Brain microvascular endothelial cell (primary cell): ENCODE results near the gene ITIH3.

Experiments
- DNase-seq: peaks from one replicate; pipeline ENCODE4 v3.0.0-alpha.2; 2020
- H3K27ac ChIP-seq: fragments of 250-450 bp; sonication (Bioruptor Pico); 2 replicates; pipeline ENCODE4 v1.5.1; 2020; ENCODE audit warnings: mild to moderate bottlenecking, moderate library complexity
- H3K27me3 ChIP-seq: fragments of 250-450 bp; sonication (Bioruptor Pico); replicated peaks from 2 replicates; pipeline ENCODE4 v1.5.1; 2020; ENCODE audit warnings: mild to moderate bottlenecking
- H3K36me3 ChIP-seq: fragments of 250-450 bp; sonication (Bioruptor Pico); replicated peaks from 2 replicates; pipeline ENCODE4 v1.5.1; 2020; ENCODE audit warnings: mild to moderate bottlenecking
- H3K4me3 ChIP-seq: 2 replicates; pipeline ENCODE4 v1.5.1; 2011; ENCODE audit warnings: low read depth, mild to moderate bottlenecking, control low read depth, low read length, moderate library complexity
- in situ Hi-C: cut with HindIII; loops from 2 replicates; pipeline ENCODE4 v1.10.0; 2017; ENCODE audit warnings: low sequenced_read_pairs, low pct_ligation_motif_present
- TF ChIP-seq, protein P1 (sequence below): IDR thresholded peaks from 2 replicates; pipeline ENCODE4 v1.5.1; 2011; ENCODE audit warnings: low read depth, mild to moderate bottlenecking, moderate library complexity, low read length, control low read depth, inconsistent platforms; ENCODE audit errors: missing control alignments

ITIH3 gene

GRCh38 chr3:52839268-52839575, 44.6 kb downstream of the ITIH3 start:
- Histone ChIP-seq H3K4me3 (no peak overlapping the region), H3K27me3 (no peaks in the 10 kb centered on the region), H3K36me3 (no peaks in the 10 kb centered on the region), H3K27ac (no peak overlapping the region)
- in situ Hi-C loops: no loop called here
- DNase-seq: no peak
- TF ChIP-seq, protein P1, sequence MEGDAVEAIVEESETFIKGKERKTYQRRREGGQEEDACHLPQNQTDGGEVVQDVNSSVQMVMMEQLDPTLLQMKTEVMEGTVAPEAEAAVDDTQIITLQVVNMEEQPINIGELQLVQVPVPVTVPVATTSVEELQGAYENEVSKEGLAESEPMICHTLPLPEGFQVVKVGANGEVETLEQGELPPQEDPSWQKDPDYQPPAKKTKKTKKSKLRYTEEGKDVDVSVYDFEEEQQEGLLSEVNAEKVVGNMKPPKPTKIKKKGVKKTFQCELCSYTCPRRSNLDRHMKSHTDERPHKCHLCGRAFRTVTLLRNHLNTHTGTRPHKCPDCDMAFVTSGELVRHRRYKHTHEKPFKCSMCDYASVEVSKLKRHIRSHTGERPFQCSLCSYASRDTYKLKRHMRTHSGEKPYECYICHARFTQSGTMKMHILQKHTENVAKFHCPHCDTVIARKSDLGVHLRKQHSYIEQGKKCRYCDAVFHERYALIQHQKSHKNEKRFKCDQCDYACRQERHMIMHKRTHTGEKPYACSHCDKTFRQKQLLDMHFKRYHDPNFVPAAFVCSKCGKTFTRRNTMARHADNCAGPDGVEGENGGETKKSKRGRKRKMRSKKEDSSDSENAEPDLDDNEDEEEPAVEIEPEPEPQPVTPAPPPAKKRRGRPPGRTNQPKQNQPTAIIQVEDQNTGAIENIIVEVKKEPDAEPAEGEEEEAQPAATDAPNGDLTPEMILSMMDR: no peak

DNA sequence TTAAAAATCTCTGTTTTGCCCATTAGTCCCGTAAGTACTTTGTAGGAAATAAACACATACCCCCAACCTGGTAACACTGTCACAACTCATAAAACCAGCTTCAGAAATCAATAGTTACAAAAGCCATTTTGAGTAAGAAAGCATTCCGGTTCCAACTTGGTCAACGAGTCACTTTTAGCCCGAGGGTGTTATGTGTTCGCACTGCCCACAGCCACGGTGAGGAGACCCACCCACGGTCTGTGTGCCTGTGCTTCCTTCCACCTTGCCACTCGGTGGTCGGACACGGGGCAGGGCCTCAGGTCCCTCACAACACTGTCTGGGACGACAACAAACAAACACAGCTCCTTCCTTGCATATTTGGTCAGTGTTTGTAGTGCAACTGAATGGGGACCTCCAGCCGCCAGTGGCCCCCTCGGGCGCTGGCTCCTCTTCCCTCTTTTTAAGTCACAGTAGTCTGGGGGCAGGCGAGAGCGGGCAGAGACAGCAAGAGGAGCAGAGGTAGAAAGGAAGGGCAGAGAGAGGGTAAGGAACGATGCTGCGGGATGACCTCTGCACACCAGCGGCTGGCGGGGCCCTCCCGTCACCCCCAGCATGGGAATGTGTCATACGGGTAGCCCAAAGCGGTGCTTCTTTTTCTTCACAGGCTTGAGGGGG, 45.4 kb downstream of the ITIH3 start:
- no peaks in the 10 kb centered on the region for H3K27me3 ChIP-seq
- H3K27ac ChIP-seq: no peak overlapping the region
- DNase-seq: no peak
- in situ Hi-C loops: no loop called here
- TF ChIP-seq, protein P1: no peak
- no peaks in the 10 kb centered on the region for H3K36me3 ChIP-seq
- no peak overlapping the region for H3K4me3 ChIP-seq

GRCh38 chr3:52841211-52841980, 46.8 kb downstream of the ITIH3 start:
- in situ Hi-C loops: no loop called here
- TF ChIP-seq, protein P1: no peak
- no peak overlapping the region for H3K27ac ChIP-seq
- no peaks in the 10 kb centered on the region for H3K36me3 ChIP-seq
- DNase-seq: no peak
- H3K4me3 ChIP-seq: no peak overlapping the region
- H3K27me3 ChIP-seq: no peaks in the 10 kb centered on the region

GRCh38 chr3:52841981-52842340, 47.4 kb downstream of the ITIH3 start:
- TF ChIP-seq, protein P1: no peak
- H3K36me3 ChIP-seq: no peaks in the 10 kb centered on the region
- no peak overlapping the region for H3K4me3 ChIP-seq
- H3K27me3 ChIP-seq: no peaks in the 10 kb centered on the region
- DNase-seq: no peak
- H3K27ac ChIP-seq: no peak overlapping the region
- in situ Hi-C loops: no loop called here

DNA sequence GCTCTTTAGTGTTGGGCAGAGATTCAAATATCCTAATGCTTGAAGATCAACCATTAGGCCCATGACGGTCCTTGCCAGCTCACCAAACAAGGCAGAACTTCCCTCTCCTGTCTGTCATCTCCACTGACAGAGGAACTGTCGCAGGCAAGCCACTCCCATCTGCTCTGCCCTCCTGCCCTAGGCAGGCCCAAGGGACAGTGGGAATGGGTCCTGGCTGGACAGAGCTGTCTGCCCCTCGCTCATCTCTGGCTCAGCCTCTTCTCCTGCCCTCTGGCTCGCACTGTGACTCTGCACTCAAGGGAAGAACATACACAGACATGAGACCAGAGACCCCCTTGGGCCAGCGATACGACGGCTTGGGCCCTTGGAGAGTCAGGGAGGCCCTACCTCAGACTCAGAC, 47.8 kb downstream of the ITIH3 start:
- Histone ChIP-seq H3K4me3 (no peak overlapping the region), H3K36me3 (no peaks in the 10 kb centered on the region), H3K27ac (no peak overlapping the region), H3K27me3 (no peaks in the 10 kb centered on the region)
- DNase-seq: no peak
- in situ Hi-C loops: no loop called here
- TF ChIP-seq, protein P1: no peak
